ENCODE results near the gene CKS2.
"Not testable (repeated sequence)": the region's sequence is repeated elsewhere in the genome, so short reads cannot be mapped to it uniquely, and the experiment has no call there.

The CKS2 gene

DNA sequence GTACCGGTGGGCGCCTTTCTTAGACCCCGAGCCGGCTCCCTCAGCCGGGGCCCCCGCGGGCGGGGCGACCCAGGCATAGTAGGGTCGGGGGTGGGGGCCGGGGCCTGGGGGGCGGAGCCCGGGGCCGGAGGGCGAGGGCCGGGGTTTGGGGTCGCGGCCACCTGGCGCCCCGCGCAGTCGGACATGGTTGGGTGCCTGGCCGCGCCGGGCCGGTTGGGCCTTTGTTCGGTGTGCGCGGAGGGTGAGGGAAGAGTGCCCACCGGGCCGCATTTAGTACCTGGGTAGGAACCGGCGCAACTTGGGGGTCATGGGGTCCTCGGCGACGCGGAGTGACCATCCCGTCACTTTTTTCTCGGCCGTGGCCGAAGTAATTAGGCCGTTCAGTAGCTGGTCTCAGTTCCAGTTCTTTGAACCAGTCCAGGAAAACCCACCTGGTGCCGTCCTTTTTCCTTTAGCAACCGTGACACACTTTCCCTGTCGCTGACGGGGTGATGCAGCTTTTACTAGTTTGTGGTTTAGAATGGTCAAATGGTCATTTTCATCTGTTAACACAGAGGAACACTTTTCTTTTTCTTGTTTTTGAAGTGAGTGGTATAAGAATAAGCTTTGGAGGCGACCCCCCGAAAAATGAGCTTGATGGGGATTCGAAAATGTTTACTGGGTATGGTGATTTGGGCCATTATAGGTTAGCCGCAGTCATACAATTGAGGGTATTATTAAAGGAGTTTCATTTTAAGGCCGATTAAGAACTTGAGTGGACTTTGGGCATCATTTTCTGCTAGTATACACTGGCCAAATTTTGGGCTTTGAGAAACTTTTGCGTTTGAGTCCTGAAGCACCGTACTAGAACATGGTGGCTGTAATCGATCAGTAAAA lies 589 bp downstream of the CKS2 start:
- DNase-seq (ENCODE audit: low read depth), result peak; percentile 42

DNA sequence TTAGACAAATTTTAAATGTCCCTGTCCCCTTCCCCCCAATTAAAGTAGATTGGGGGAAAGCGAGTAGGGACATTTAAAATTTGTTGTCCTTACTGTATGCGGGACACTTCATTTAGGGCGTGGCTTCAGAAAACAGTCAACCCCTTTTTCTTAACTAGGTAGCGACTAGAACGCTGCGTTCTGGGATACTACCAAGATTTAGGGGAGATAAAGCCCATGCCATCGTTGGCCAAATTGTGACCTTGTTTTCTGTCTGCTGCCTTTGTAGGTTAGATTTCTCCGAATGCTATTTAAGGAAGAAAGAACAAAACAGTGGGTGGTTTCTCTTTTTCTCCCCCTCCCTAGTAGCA lies 1.2 kb downstream of the CKS2 start:
- DNase-seq (ENCODE audit: low read depth), result peak; percentile 60

DNA sequence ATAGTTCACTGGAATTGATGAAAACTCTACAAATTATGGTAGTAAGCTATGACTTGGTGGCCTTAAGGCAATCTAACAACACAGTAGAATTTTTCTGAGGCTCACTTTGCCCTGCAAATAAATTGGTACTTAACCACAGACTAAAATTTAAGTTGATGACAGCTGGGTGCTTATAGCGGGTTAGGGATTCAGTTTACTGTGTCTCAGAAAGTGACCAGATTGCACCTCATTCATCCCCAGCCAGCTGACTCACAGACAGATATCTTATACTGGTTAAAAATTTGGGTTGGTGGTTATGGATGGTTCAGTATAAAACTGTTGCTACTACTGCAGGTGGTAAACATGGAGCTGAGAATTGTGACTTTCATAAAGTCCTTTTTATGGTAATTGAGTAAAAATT lies 2.8 kb downstream of the CKS2 start:
- peak; percentile 60 for DNase-seq (ENCODE audit: low read depth)

DNA sequence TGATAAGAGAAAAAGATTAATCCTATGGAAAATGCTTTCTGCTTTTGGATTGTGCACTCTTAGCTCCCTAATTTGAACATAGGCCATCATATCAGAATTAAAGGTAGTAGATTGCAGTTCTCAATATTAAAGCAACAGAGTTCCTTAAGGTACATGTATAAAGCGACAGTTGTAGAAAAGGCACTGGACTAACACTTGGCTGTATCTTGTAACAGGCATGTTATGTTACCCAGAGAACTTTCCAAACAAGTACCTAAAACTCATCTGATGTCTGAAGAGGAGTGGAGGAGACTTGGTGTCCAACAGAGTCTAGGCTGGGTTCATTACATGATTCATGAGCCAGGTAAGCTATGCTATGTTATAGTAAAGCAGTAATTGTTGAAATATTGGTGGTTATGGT lies 4.0 kb downstream of the CKS2 start:
- DNase-seq (ENCODE audit: low read depth), result no peak

DNA sequence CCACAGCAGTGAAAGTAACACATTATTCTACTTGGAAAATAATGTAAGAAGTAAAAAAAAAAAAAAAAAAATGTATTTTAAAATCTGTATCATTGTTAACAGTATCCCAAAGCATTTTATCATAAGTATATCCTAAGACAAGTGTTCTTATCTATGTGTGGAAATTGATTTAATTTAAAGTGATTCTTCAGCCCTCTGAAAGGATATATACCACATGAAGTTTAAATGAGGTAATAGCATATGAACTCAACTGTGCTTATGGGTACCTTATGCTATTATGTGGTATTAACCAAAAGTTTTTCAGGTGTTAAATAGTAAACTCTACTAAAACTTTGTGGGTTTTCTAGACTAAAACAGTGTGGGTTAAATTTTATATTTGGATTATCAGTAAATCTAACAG lies 4.5 kb downstream of the CKS2 start:
- DNase-seq (ENCODE audit: low read depth), result no peak

DNA sequence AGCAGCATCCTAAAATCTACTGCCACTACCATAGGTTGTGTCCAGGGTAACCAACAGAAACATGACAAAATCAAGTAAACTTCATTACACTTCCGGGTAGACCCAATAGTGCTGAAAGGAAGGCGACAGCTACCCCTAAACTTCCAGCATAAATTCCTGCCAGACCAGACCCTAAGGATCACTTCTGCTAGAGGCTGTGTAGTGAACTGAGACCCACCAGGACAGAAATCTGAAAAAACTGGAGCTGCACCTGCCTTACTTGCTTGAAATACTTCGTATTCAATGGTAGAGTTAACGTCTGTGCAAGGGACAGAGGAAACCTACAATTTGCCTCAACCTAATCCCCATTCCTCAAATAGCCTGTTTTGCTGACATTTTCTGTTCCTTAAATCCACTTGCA lies 6.3 kb downstream of the CKS2 start:
- DNase-seq (ENCODE audit: low read depth), result peak; percentile 24

DNA sequence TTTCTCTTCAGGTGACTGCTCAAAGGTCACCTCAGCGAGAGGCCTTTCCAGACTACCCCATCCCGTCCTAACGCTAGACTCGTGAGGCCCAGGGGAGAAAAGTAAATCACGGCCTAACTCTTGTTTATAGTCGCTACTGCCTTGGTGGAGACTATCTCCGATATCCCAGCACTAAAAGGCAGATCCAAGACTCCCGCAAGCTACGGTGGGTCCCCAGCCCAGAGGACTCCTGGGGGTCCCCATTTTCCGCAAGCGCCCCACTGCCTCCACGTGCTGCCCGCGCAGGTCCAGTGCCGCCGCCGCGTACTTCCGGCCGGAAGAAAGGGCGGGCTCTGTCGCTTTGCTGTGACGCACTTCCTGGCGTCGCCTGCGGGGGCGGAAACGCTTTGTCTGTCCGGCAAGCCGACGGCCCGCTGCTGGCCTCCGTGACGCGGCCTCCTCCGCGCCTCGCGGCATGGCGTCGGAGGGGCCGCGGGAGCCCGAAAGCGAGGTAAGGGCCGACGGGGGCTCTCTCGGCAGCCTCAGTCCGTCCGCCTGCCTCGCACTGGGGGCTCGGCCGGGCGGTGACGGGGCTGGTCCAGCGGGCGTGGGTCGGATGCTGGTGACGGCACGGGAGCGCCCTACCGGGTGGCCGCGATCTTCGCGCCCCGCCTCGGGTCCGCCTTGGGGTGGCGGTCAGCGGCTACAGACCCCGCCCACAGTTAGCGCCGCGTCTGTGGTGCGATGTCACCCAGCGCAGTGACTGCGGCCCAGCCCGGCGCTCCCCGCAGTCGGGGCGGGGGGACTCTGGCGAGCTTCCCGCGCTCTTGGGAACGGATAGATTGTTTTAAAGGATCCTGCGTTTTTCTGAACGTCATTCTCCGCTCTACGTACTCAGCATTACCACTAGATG lies 7.4 kb downstream of the CKS2 start, which contains the start of gene SECISBP2:
Gene SECISBP2 (plus strand): TSS at position 378 of the 892 bp plus-strand sequence. CDS start 77 bp downstream, at position 455.
- peak; percentile 96 for DNase-seq (ENCODE audit: low read depth)

DNA sequence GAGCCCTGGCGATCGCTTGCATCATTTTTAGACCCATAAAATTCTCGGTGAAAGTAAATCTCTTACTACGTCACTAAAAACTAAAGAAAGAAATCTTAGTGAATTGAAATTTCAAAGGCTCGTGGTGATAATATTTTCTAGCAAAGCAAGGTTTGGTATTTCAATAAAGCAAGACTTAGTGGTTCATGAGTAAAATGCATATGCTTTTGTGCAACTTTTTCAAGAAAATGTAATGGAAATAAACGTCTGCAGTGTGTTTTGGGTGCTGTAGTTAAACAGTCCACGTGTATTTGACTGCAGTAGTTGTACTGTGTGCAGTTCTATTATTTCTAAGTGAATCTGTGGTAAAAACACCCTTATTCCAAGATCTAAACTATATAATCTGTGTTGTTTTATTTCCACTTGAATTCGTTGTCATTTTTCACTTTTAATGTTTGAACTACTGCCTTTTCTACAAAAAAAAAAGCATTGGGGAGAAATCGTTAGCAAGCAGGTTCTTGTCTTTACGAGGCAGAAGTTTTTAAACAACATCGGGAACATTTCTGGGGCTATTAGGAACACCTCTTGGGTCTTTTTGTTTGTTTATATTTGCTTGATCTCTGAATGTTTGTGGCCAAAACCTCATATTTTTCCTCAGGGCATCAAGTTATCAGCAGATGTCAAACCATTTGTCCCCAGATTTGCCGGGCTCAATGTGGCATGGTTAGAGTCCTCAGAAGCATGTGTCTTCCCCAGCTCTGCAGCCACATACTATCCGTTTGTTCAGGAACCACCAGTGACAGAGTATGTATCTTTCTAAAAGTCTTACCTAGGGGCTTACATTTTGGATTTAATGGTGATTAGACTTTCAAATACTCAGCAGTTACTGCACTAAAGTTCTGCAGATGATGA lies 8.3 kb downstream of the CKS2 start:
- DNase-seq (ENCODE audit: low read depth), result peak; percentile 25

DNA sequence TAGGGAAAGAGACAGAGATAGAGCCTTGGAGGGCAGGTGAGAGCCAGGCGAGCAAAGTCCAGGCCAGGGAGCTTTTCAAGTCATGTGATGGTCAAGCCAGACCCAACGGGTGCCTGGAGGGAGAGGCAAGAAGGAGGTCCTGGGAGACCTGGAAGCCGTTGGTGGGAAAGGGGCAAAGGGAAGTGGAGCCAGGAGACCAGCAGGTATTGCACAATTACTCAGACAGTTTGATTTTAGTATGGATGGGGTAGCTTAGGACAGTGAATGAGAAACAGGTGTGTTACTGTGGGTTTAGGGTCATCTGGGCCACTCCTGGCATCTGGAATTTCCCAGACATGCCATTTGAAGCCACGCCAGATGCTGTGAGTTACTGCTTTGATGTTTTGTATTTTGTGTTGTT lies 12.4 kb downstream of the CKS2 start:
- DNase-seq (ENCODE audit: low read depth), result no peak

DNA sequence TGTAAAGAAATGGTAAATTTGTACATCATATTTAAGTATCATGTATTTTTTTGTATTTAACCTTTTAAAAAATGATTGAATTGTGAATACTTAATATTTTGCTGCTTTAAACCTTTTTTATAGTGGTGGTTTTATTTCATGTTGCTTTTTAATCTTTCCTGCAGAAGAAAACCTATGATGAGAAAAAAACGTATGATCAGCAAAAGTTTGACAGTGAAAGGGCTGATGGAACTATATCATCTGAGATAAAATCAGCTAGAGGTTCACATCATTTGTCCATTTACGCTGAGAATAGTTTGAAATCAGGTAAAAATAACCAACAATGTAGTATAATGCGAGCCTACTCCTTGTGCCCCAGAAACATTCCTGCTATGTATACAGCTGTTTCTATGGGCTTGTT lies 14.7 kb downstream of the CKS2 start:
- DNase-seq (ENCODE audit: low read depth), result no peak

DNA sequence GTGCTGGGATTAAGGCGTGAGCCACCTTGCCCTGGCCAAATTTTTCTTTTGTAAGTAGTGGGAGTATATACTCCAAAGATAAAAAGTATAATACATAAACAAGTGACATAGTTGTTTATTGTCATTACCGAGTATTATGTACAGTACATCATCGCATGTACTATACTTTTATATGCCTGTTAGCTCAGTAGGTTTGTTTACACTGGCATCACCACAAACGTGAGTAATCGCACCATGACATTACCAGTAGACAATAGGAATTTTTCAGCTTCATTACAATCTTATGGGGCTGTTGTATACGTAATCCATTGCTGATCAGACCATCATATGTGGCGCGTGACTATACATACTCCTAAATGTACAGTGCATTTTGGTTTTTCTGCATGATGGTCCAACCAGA lies 17.1 kb downstream of the CKS2 start:
- DNase-seq (ENCODE audit: low read depth), result peak; percentile 46

DNA sequence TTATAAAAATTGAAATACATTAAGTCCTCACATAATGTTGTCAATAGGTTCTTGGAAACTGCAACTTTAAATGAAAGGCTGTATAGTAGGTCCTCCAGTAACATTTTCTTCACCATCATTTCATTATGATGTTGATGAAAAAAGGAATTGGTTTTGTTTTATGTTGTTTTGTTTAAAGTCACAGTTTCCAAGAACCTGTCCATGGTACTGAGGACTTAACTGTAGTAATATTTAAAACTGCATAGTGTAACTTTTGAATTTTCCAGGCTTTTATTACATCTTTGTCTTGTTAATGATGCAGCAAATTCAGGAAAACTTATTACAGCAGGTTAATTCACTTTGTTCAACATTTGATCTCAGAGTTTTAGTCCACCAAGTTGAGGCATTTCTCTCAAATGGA lies 18.9 kb downstream of the CKS2 start:
- DNase-seq (ENCODE audit: low read depth), result no peak

DNA sequence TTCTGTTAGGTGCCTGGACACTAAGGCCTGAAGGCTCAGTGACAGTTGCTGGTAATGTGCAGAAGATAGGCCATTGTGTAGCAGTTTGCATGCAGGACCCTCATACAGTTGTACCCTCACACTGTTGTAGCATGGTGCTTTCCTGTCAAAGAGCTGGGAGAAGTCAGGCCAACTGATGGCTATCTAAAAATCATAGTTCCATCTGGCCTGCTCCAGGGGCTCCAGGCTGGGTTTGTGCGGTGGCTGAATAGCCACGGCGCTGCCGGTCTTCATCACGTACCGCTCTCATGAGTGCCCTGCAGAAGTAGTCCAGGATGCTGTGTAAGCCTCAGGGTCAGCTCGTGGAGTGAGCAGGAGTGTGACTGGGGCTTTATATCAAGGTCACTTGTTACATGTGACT lies 19.5 kb downstream of the CKS2 start:
- no peak for DNase-seq (ENCODE audit: low read depth)

DNA sequence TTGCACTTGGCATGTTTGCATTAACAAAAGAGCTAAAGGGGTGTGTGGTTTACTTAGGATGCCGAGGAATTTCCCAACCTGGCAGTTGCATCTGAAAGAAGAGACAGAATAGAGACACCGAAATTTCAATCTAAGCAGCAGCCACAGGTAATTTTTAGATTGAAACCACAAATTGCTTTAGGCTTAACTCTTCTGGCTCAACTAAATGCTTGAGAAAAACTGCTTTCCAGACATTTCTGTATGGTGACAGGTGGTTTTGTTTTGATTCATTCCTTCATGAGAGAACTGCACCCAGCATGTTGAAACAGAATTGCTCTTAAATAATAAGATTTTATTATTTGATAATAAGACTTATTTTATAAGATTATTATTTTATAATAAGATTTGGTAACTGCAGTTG lies 28.8 kb downstream of the CKS2 start:
- no peak for DNase-seq (ENCODE audit: low read depth)

DNA sequence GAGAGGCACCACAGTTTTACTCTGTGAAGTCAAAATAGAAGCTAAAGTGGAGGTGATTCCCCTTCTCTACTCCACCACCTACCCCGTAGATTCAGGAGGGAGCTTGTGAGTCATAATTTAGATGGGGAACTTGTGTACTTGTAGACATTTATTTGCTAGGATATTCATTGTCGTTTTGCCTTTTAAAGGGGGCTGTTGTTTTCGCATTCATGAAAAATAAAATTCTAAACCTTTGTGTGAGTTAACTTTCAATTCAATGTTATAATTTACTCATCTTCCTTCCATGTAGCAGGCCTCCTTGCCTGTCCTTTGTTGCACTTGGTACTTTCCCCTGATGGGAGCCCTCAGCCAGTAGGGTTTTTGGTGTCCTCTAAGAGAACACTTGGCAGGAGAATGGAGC lies 29.3 kb downstream of the CKS2 start:
- DNase-seq (ENCODE audit: low read depth), result no peak

DNA sequence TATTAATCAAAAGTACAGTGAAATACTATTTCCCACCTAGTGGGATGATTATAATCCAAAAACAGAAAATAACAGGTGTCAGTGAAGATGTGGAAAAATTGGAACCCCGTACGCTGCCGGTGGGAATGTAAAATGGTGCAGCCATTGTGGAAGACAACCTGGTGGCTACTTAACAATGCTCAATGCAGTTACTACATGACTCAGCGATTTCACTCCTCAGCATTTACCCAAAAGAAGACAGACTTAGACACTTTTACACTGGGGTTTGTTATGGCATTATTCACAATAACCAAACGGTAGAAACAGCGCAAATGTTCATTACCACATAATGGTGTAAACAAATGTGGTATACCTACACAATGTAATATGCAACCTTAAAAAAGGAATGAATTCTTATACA lies 31.2 kb downstream of the CKS2 start:
- no peak for DNase-seq (ENCODE audit: low read depth)

DNA sequence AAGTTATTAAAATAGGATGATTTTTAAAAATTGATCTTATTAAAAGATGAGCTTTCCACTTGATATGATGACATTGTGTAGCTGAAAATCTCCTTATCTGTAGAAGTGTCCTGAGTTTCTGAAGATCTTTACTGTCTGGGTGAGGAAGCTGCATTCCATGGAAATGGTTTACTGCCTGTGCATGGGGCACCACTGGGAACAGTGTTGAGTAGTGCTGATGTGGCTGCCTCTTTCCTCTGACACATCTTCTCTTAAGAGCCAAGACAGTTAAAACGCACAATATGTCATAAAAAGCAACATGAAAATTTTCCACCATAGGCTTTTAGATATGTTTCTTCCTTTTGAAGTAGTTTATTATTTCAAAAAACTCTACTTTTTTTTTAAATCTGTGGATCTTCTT lies 32.0 kb downstream of the CKS2 start:
- peak; percentile 8 for DNase-seq (ENCODE audit: low read depth)

DNA sequence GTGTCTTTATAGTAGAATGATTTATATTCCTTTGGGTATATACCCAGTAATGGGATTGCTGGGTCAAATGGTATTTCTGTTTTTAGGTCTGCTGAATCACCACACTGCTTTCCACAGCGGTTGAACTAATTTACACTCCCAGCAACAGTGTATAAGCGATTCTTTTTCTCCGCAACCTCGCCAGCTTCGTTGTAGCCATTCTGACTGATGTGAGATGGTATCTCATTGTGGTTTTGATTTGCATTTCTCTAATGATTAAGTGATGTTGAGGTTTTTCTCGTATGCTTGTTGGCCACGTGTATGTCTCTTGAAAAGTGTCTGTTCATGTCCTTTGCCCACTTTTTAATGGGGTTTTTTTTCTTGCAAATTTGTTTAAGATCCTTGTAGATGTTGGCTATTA lies 32.8 kb downstream of the CKS2 start:
- not testable (repeated sequence) for DNase-seq (ENCODE audit: low read depth)

DNA sequence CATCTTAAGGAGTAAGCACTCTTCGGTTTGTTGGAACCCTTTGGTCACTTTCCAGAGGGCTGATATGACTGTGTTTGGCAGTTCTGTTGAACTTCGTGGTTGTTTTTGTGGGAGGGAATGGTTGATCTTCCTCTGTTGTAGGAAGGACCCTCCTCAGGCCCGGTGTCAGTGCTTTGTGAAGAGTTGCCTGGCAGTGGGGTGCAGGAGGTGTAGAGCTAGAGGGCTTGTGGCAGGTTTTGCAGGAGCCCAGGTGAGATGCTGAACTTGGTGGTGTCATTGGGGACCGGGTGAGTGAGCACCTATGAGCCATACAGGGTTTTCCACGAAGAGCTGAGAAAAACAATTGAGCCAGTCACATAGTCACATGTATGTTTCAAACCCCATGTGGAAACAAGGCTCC lies 34.5 kb downstream of the CKS2 start:
- no peak for DNase-seq (ENCODE audit: low read depth)

DNA sequence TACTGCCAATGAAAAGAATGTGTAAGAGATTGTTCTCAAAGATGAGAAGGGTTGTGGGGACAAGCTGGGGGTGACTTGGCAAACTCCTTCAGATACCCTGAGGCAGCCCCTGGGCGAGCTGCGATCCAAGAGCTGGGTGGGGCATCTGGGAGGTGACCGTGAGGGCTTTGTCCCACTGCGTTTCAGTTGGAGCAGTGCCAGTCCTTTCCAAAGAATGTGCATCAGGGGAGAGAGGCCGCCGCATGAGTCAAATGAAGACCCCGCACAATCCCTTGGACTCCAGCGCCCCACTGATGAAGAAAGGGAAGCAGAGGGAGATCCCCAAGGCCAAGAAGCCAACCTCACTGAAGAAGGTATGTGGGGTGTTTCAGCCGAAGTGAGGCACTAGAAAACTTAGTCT lies 35.7 kb downstream of the CKS2 start:
- DNase-seq (ENCODE audit: low read depth), result no peak

DNA sequence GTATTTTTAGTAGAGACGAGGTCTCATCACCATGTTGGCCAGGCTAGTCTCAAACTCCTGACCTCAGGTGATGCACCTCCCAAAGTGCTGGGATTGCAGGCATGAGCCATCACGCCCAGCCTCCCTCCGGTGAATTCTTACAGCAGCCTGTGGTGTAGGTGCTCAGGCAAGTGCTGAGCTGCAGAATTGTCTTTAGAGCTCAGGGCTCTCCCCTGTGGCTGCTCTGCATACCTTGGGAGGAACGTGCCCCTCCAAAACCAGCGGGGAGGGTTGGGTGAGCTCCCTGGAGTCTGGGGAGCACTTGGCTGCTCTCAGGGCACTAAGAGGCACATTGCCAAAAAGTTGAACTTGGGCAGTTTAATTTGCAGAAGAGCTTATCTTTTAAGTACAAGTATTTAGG lies 36.7 kb downstream of the CKS2 start:
- no peak for DNase-seq (ENCODE audit: low read depth)

DNA sequence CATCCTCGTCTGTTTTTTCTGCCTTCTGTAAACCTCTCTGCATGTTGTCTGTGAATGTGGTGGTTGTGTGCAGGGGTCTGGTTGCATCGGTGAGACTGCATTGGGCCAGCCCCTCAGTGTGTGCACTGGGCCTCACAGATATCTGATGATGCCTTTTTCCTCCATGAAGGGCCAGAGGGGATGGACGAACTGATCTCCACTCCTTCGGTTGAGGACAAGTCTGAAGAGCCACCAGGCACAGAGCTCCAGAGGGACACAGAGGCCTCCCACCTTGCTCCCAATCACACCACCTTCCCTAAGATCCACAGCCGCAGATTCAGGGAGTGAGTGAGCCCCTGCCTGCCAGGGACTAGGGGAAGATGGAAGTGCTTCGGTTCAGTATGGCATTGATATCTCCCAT lies 38.6 kb downstream of the CKS2 start:
- no peak for DNase-seq (ENCODE audit: low read depth)
